ENCODE results near the gene MMGT1.
A peak's percentile ranks its signal among the peaks of the same experiment; 100 is the strongest.
"Not testable (repeated sequence)": the region's sequence is repeated elsewhere in the genome, so short reads cannot be mapped to it uniquely, and the experiment has no call there.

Gene MMGT1

DNA sequence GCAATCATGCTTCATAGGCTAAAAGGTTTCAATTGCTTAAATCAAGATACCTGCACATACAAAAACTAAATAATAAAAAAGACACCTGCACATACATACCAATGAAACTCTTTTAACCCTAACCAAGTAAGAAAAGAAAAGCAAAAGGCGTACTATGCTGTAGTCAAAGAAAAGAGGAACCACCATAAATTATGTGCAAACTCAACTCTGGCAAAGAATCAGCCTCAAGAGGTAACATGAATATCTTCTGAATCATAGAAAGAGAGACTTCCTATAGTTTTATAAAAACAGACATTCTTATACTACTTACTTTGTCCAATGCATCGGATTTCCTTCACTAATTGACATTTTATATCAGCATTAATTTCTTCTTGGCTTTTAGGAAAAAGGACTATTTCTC, 29.3 kb downstream of the MMGT1 start:
- DNase-seq (ENCODE audit: low read depth), result no peak

DNA sequence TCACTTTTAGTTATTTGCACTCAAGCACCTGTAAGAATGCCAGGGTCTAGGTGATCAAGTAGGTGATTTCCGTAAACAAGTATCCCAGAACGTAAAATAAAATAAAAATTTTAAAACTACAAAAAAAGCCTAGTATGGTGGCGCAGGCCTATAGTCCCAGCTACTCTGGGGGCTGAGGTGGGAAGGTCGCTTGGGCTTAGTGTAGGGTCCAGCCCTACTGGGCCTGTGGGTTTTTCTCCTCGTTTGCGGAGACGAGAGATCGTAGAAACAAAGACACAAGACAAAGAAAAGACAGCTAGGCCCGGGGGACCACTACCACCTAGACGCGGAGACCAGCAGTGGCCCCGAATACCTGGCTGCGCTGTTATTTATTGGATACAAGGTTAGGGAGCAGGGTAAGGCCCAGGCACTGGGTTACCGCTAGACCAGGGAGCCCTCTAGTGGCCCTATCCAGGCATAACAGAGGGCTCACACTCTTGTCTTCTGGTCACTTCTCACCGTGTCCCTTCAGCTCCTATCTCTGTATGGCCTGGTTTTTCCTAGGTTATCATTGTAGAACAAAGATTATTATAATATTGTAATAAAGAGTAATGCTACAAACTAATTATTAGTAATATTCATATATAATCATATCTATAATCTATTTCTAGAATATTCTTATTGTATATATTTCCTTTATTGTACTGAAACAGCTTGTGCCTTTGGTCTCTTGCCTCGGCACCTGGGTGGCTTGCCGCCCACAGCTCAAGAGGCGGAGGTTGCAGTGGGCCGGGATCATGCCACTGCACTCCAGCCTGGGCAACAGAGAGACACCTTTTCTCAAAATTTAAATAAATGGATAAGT, 41.9 kb downstream of the MMGT1 start:
- H3K4me3 ChIP-seq (ENCODE audit: control insufficient read depth, low read depth, low read length), result no peak overlapping the region
- DNase-seq (ENCODE audit: low read depth), result peak; percentile 45
- TF ChIP-seq, protein P1, sequence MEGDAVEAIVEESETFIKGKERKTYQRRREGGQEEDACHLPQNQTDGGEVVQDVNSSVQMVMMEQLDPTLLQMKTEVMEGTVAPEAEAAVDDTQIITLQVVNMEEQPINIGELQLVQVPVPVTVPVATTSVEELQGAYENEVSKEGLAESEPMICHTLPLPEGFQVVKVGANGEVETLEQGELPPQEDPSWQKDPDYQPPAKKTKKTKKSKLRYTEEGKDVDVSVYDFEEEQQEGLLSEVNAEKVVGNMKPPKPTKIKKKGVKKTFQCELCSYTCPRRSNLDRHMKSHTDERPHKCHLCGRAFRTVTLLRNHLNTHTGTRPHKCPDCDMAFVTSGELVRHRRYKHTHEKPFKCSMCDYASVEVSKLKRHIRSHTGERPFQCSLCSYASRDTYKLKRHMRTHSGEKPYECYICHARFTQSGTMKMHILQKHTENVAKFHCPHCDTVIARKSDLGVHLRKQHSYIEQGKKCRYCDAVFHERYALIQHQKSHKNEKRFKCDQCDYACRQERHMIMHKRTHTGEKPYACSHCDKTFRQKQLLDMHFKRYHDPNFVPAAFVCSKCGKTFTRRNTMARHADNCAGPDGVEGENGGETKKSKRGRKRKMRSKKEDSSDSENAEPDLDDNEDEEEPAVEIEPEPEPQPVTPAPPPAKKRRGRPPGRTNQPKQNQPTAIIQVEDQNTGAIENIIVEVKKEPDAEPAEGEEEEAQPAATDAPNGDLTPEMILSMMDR (conservative IDR thresholded peaks at IDR 0.05; ENCODE audit: control insufficient read depth, insufficient read depth, low read depth, low read length), result peak; percentile 74

More for the DNA sequence above, 29.3 kb downstream of the MMGT1 start:
- TF ChIP-seq, protein P1 (conservative IDR thresholded peaks at IDR 0.05; ENCODE audit: control insufficient read depth, insufficient read depth, low read depth, low read length), result no peak
- no peak overlapping the region for H3K4me3 ChIP-seq (ENCODE audit: control insufficient read depth, low read depth, low read length)

DNA sequence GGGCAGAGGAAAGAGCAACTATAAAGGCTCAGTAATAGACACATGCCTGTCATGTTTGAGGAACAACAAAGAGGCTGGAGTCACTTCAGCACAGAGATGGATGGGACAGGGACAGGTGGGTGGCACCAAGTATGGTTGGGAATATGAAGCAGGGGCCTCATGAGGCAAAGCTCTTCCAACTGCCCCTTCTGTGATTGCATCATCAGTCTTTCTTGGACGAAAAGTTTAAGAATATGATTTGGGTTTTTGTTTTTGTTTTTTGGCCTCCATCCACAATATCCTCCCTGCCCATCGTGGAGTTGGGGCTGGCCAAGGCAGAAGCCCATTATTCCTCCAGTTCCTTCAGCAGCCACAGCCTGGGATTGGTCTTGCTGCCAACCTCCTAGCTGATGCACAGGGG, 45.9 kb downstream of the MMGT1 start:
- no peak overlapping the region for H3K4me3 ChIP-seq (ENCODE audit: control insufficient read depth, low read depth, low read length)
- DNase-seq (ENCODE audit: low read depth), result no peak
- TF ChIP-seq, protein P1 (conservative IDR thresholded peaks at IDR 0.05; ENCODE audit: control insufficient read depth, insufficient read depth, low read depth, low read length), result no peak

DNA sequence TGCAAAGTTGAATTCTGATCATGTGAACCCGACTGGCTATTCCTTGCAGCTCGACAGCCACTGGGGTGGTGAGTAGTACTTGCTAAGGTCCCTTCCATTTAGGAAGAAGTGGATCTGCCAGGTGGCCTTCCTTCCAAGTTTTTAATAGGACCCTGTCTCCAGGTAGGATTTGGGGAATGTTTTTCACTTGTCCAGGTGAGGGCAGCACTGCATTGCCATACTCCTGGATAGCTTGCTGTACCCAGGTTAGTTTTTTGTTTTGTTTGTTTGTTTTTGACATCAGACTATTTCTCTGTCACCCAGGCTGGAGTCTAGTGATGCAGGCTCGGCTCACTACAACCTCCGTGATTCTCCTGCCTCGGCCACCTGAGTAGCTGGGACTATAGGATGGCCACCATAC, 50.4 kb downstream of the MMGT1 start:
- H3K4me3 ChIP-seq (ENCODE audit: control insufficient read depth, low read depth, low read length), result no peak overlapping the region
- DNase-seq (ENCODE audit: low read depth), result no peak
- TF ChIP-seq, protein P1 (conservative IDR thresholded peaks at IDR 0.05; ENCODE audit: control insufficient read depth, insufficient read depth, low read depth, low read length), result peak; percentile 14

DNA sequence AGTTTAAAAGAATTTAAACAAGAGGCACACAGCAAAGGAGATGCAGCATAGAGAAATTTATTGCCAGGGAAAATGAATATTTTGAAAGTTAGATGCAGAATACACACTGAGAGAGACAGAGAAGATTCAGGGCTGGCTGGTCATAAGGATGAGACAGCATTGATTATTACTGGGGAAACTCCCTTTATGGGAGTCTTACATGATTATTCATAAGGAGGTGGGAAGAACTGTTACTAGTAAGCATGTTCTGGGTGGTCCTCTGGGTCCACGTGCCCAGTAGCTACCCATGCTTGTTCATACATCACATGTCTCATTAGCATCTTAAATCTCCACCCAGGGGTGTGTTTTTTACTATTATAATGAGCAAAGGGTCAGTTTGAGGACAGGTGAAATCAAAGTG, 53.3 kb downstream of the MMGT1 start:
- not testable (repeated sequence) for H3K4me3 ChIP-seq (ENCODE audit: control insufficient read depth, low read depth, low read length); DNase-seq (ENCODE audit: low read depth)

DNA sequence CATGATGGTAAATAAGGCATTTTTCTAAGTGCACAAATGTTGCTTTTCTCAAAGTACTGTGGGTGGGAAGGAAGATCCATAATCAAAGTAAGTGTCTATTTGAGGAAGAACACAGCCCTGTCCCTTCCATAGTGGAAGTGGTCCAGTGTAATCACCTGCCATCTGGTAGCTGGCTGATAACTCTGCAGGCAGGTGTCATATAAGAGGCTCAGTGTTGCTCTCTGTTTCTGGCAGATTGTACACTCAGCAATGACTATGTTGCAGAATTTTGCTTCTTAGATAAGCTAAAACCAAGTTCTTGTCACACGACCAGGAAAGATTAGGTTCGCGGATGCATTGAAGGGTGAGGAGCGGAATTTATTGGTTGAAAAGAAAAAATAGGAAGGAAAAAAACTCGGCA, 59.4 kb downstream of the MMGT1 start:
- TF ChIP-seq, protein P1 (conservative IDR thresholded peaks at IDR 0.05; ENCODE audit: control insufficient read depth, insufficient read depth, low read depth, low read length), result no peak
- no peak for DNase-seq (ENCODE audit: low read depth)

More for the DNA sequence above, 59.4 kb downstream of the MMGT1 start:
- H3K4me3 ChIP-seq (ENCODE audit: control insufficient read depth, low read depth, low read length), result no peak overlapping the region
